Measurements from ENCODE around the gene MCM9.
"Not testable (repeated sequence)": the region's sequence is repeated elsewhere in the genome, so short reads cannot be mapped to it uniquely, and the experiment has no call there.

DNA sequence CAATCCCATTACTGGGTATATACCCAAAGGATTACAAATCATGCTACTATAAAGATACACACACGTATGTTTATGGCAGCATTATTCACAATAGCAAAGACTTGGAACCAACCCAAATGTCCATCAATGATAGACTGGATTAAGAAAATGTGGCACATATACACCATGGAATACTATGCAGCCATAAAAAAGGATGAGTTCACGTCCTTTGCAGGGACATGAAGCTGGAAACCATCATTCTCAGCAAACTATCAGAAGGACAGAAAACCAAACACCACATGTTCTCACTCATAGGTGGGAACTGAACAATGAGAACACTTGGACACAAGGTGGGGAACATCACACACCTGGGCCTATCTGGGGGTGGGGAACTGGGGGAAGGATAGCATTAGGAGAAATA is 66.1 kb downstream of the MCM9 start:
- TF ChIP-seq, protein P1, sequence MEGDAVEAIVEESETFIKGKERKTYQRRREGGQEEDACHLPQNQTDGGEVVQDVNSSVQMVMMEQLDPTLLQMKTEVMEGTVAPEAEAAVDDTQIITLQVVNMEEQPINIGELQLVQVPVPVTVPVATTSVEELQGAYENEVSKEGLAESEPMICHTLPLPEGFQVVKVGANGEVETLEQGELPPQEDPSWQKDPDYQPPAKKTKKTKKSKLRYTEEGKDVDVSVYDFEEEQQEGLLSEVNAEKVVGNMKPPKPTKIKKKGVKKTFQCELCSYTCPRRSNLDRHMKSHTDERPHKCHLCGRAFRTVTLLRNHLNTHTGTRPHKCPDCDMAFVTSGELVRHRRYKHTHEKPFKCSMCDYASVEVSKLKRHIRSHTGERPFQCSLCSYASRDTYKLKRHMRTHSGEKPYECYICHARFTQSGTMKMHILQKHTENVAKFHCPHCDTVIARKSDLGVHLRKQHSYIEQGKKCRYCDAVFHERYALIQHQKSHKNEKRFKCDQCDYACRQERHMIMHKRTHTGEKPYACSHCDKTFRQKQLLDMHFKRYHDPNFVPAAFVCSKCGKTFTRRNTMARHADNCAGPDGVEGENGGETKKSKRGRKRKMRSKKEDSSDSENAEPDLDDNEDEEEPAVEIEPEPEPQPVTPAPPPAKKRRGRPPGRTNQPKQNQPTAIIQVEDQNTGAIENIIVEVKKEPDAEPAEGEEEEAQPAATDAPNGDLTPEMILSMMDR (IDR thresholded peaks at IDR 0.05; ENCODE audit: insufficient read depth, low read depth, low read length) = not testable (repeated sequence)
- TF ChIP-seq EZH2 (IDR thresholded peaks at IDR 0.05; ENCODE audit: insufficient read depth, low read length) = not testable (repeated sequence)

All from astrocyte (in vitro differentiated cells and primary cell).